GM23338 (cell line): Measurements from ENCODE around the gene TTC12.
"Not testable (repeated sequence)": the region's sequence is repeated elsewhere in the genome, so short reads cannot be mapped to it uniquely, and the experiment has no call there.

Experiments used
- CTCF ChIP-seq, 2 experiments: fragments of 200-600 bp in 1 of 2; sonication (generic) in 1 of 2; conservative IDR thresholded peaks; 2 replicates each; pipeline versions ENCODE4 v1.5.1 to v1.6.1; 2016 to 2017; ENCODE audit warnings: antibody characterized with exemption in 2 of 2, low read depth in 2 of 2, mild to moderate bottlenecking in 2 of 2, moderate library complexity in 1 of 2
- ETS1 ChIP-seq: IDR thresholded peaks from 2 replicates; pipeline ENCODE4 v1.6.1; 2016; ENCODE audit warnings: antibody characterized with exemption
- EZH2 ChIP-seq: fragments of 200-600 bp; sonication (generic); IDR thresholded peaks from one replicate; pipeline ENCODE4 v1.8.0; 2017; ENCODE audit warnings: antibody characterized with exemption, mild to moderate bottlenecking, low read depth; ENCODE audit not compliant: unreplicated experiment
- EZH2phosphoT487 ChIP-seq: fragments of 200-600 bp; sonication (generic); IDR thresholded peaks from one replicate; pipeline ENCODE4 v1.8.1; 2018; ENCODE audit warnings: antibody characterized with exemption; ENCODE audit not compliant: unreplicated experiment
- JUNB ChIP-seq: IDR thresholded peaks from one replicate; pipeline ENCODE4 v1.6.1; 2016; ENCODE audit warnings: antibody characterized with exemption; ENCODE audit not compliant: unreplicated experiment
- POLR2AphosphoS5 ChIP-seq: IDR thresholded peaks from 2 replicates; pipeline ENCODE4 v1.6.1; 2016; ENCODE audit warnings: antibody characterized with exemption, low read depth
- REST ChIP-seq: IDR thresholded peaks from one replicate; pipeline ENCODE4 v1.6.1; 2018; ENCODE audit warnings: antibody characterized with exemption; ENCODE audit not compliant: unreplicated experiment

GRCh38 chr11:113298496-113298895 lies 15.9 kb upstream of the TTC12 start:
- TF ChIP-seq CTCF (conservative IDR thresholded peaks at IDR 0.05; ENCODE audit: low read depth in 2 of 2); POLR2AphosphoS5; EZH2; REST; ETS1; EZH2phosphoT487; JUNB: not testable (repeated sequence)
